Cardiac fibroblast (primary cell): ENCODE results near the gene PTPRG.

Source experiments
- DNase-seq, 2 donors: peaks; one replicate each; pipeline versions ENCODE4 v3.0.0 to v3.0.0-alpha.2; 2010; ENCODE audit warnings: low read depth in 2 of 2
- H3K4me3 ChIP-seq, 2 donors: replicated peaks in 1 of 2; 1 replicate in 1 of 2; 2 replicates in 1 of 2; pipeline ENCODE4 v1.5.1; 2011; ENCODE audit warnings: low read depth in 2 of 2, low read length in 2 of 2, mild to moderate bottlenecking in 2 of 2, moderate library complexity in 1 of 2
- CTCF ChIP-seq: IDR thresholded peaks from one replicate; pipeline ENCODE4 v1.5.1; 2011; ENCODE audit warnings: low read depth, mild to moderate bottlenecking, low read length, inconsistent platforms

Gene PTPRG

GRCh38 chr3:62090066-62090465, 528.7 kb downstream of the PTPRG start:
- no peak overlapping the region for H3K4me3 ChIP-seq
- no peak for DNase-seq
- no peak for TF ChIP-seq CTCF

- no peak for DNase-seq
- TF ChIP-seq CTCF, result no peak
- H3K4me3 ChIP-seq, result no peak overlapping the region
These were observed 529.1 kb downstream of the PTPRG start for GRCh38 chr3:62090519-62090918.

GRCh38 chr3:62093025-62093424, 531.7 kb downstream of the PTPRG start:
- DNase-seq, result peak in 1 of 2 donors; percentile 18
- no peak overlapping the region for H3K4me3 ChIP-seq
- no peak for TF ChIP-seq CTCF

- TF ChIP-seq CTCF, result no peak
- no peak overlapping the region for H3K4me3 ChIP-seq
- DNase-seq, result no peak
These were observed 533.1 kb downstream of the PTPRG start for GRCh38 chr3:62094461-62094860.

GRCh38 chr3:62095080-62095479, 533.7 kb downstream of the PTPRG start:
- no peak overlapping the region for H3K4me3 ChIP-seq
- no peak for TF ChIP-seq CTCF
- no peak for DNase-seq

GRCh38 chr3:62095756-62096155, 534.4 kb downstream of the PTPRG start:
- TF ChIP-seq CTCF, result no peak
- no peak overlapping the region for H3K4me3 ChIP-seq
- DNase-seq, result no peak

GRCh38 chr3:62096521-62096920, 535.1 kb downstream of the PTPRG start:
- TF ChIP-seq CTCF, result no peak
- no peak overlapping the region for H3K4me3 ChIP-seq
- no peak for DNase-seq
